Activated CD4-positive, alpha-beta T cell treated with anti-CD3 and anti-CD28 coated beads, Interleukin-2, Interleukin-6, amounts not matched to agents 100 ng/mL and 50 ng/mL, durations not matched to agents 16 hours and 8 hours (primary cell): ENCODE results near the gene NIBAN1.
"Not testable (repeated sequence)": the region's sequence is repeated elsewhere in the genome, so short reads cannot be mapped to it uniquely, and the experiment has no call there.

Experiments
- DNase-seq: peaks from one replicate; pipeline ENCODE4 v3.0.0-alpha.2; 2020

The NIBAN1 gene

GRCh38 chr1:184972315-184973055, 1.8 kb downstream of the NIBAN1 start:
- peak; percentile 44 for DNase-seq

GRCh38 chr1:184971522-184972265, 2.6 kb downstream of the NIBAN1 start:
- no peak for DNase-seq

- DNase-seq, result no peak
Observed at GRCh38 chr1:184970691-184971161, 3.6 kb downstream of the NIBAN1 start.

- no peak for DNase-seq
Observed at GRCh38 chr1:184966989-184967388, 7.3 kb downstream of the NIBAN1 start.

- no peak for DNase-seq
Observed at GRCh38 chr1:184965944-184966860, 8.1 kb downstream of the NIBAN1 start.

GRCh38 chr1:184965439-184965838, 8.9 kb downstream of the NIBAN1 start:
- DNase-seq, result no peak

- no peak for DNase-seq
Observed at GRCh38 chr1:184959626-184960025, 14.7 kb downstream of the NIBAN1 start.

- no peak for DNase-seq
Observed at GRCh38 chr1:184958554-184959353, 15.6 kb downstream of the NIBAN1 start.

GRCh38 chr1:184957901-184958300, 16.4 kb downstream of the NIBAN1 start:
- not testable (repeated sequence) for DNase-seq

- DNase-seq, result no peak
Observed at GRCh38 chr1:184956999-184957700, 17.2 kb downstream of the NIBAN1 start.

GRCh38 chr1:184954232-184954995, 19.9 kb downstream of the NIBAN1 start:
- DNase-seq, result no peak

GRCh38 chr1:184953600-184954219, 20.6 kb downstream of the NIBAN1 start:
- DNase-seq, result peak; percentile 72

GRCh38 chr1:184952428-184952827, 21.9 kb downstream of the NIBAN1 start:
- no peak for DNase-seq

- DNase-seq, result no peak
Observed at GRCh38 chr1:184951788-184952187, 22.5 kb downstream of the NIBAN1 start.

- DNase-seq, result no peak
Observed at GRCh38 chr1:184950906-184951305, 23.4 kb downstream of the NIBAN1 start.

- DNase-seq, result no peak
Observed at GRCh38 chr1:184950227-184950626, 24.1 kb downstream of the NIBAN1 start.

GRCh38 chr1:184947497-184948256, 26.6 kb downstream of the NIBAN1 start:
- no peak for DNase-seq

GRCh38 chr1:184945678-184946412, 28.5 kb downstream of the NIBAN1 start:
- no peak for DNase-seq

GRCh38 chr1:184945029-184945428, 29.3 kb downstream of the NIBAN1 start:
- DNase-seq, result no peak
